GM18498 (cell line): ENCODE results near the gene AFF3.
"Not testable (repeated sequence)": the region's sequence is repeated elsewhere in the genome, so short reads cannot be mapped to it uniquely, and the experiment has no call there.

ENCODE experiments used
- ATAC-seq: cut with Tn5 transposase; IDR thresholded peaks from one replicate; pipeline ENCODE4 v1.9.1; 2021; ENCODE audit warnings: mild to moderate bottlenecking, moderate library complexity; ENCODE audit not compliant: unreplicated experiment

The AFF3 gene

GRCh38 chr2:99537910-99538485, 604.4 kb downstream of the AFF3 start:
- no peak for ATAC-seq

GRCh38 chr2:99524056-99524455, 618.3 kb downstream of the AFF3 start:
- no peak for ATAC-seq

GRCh38 chr2:99522157-99522556, 620.2 kb downstream of the AFF3 start:
- ATAC-seq, result no peak

- ATAC-seq, result no peak
Observed at GRCh38 chr2:99520813-99521212, 621.6 kb downstream of the AFF3 start.

DNA sequence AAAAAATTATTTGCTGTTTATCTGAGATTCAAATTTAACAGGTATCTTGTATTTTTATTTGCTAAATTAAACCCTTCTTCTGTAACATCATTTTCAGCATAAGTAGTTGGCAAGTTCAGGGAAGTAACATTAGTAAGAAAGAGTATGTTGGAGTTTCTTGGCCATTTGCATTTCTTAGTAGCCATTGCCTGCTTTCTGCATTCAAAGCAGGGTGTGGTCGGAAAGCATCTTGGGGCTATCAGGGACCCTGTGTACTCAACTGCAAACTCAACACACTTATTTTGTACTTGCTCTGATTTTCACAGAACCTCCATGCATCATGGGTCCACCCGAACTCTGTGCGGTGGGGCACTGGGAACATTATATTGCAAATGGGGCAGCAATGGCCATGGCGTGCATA, 622.2 kb downstream of the AFF3 start:
- no peak for ATAC-seq

DNA sequence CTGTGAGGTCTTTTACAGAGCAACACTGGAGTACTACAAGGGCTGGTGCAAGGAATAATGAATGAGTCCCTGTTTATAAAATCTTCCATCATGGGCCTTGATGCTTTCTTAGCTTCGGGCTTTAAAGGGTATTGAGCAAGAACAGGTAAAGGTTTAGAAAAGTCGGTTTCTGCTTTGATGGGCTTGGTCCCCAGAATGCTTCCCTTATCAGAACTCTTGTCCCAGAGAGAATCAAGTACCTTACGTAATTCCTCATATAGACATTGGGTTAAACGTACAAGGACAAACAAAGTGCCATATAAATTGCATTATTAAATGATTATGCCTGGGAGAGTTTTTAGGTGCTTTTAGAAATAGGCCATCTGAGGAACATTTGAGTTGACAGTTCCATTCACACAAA, 628.0 kb downstream of the AFF3 start:
- ATAC-seq, result no peak

DNA sequence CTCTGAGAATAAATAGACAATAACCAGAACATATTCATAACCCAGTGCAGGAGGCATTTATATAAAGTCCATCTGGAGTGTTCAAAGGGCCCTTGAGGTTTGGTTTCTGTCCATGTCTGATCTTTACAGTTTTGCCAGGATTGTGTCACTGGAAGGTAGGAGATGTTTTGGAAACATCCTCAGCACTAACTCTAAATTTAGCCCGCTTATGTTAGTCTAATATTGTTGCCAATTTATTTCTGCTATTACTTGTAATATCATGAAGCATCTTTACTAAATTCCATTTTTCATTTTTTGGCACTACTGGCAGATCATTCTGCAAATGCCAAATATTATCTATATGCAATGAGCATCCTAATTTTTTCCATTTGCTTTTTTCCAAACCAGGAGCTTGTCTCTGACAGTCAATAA, 630.2 kb downstream of the AFF3 start:
- ATAC-seq, result no peak

- no peak for ATAC-seq
Observed at GRCh38 chr2:99509387-99509786, 633.0 kb downstream of the AFF3 start.

DNA sequence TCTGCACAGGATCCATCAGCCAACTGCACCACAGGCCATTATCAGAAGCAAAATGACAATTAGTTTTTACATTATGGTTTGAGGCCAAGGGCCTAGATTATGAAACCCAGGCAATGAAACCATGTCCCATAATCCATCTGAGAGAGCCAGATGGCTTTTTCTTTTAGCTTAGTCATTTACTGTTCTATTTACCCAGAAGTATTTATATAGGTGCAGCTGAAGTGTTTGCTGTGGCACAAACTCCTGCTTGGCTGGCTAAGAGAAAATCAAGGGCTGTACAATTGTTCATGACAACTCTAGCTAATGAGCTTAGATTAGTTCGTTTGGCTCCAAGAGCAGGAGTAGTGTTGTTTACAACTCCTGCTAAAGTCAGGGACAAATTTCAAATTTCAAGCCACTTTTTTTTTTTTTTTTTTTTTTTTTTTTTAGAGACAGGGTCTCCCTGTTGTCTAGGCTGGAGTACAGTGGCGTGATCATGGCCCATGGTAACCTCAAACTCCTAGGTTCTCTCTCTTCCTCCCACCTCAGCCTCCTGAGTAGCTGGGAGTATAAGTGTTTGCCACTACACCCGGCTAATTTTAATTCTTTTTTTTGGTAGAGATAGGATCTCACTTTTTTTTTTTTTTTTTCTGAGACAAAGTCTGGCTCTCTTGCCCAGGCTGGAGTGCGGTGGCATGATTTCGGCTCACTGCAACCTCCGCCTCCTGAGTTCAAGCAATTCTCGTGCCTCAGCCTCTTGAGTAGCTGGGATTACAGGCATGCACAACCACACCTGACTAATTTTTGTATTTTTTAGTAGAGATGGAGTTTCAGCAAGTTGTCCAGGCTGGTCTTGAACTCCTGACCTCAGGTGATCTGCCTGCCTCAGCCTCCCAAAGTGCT, 634.2 kb downstream of the AFF3 start:
- no peak for ATAC-seq

GRCh38 chr2:99504844-99505584, 637.4 kb downstream of the AFF3 start:
- no peak for ATAC-seq

GRCh38 chr2:99503662-99504416, 638.6 kb downstream of the AFF3 start:
- not testable (repeated sequence) for ATAC-seq

DNA sequence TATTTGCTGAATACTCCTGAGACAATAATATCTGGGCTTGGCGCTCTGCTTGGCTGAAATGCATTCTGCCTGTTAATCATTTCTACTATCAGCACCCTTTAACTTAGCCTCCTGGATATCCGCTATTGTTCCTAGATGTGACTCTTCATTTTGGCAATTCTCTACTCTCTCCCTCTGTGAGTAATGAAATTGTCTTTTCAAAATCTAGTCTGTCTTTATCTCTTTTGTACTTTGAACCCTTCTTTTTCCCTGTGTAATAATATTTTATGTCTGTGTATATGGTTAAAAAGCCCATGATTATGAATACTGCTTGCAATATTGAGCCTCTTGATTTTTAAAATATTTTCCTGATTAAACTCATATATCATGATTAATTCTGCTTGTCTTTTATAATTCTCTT, 646.4 kb downstream of the AFF3 start:
- no peak for ATAC-seq
